ENCODE measurements around the gene ACSS2. TPM values are rescaled to one million over a fixed set of nuclear protein-coding genes. Genes with fewer than 3 reads are reported as not detected.

The ACSS2 gene
- total and polyA plus RNA-seq, 2 of the 8 experiments (the other 6 are each of a cell fraction or from before 2014, with no cell fraction given): 17.7 to 24.2 TPM

DNA sequence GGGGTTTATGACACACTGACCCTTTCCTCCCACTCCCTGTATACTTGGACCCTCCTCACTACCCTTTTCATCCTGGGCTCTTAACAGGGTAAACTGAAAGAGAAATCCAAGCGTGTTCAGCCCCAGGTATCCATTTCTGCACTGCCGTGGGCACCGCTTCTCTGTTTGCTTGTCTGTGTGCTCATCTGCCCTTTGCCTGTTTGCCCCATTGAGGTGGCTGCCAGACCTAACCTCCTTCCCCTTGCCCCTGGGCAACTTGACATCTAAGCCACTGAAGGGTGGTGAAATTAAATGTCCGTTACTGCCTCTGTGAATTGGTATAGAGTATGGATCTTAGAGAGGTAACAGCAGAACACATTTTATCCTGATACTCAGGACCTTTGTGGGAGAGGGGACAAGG lies 38.7 kb downstream of the ACSS2 start:
- Histone ChIP-seq H3K36me3 (ENCODE audit: control insufficient read depth in 2 of 4, insufficient read depth in 4 of 4, low read length in 3 of 4) (no peaks in the 10 kb centered on the region), H4K91ac (replicated peaks; ENCODE audit: insufficient read length, low read length) (no peak overlapping the region), H3K4me2 (ENCODE audit: insufficient read depth in 1 of 2, low read depth in 2 of 2, low read length in 2 of 2) (no peak overlapping the region), H3K18ac (ENCODE audit: extremely low read depth, low read length) (no peak overlapping the region), H3K4ac (replicated peaks; ENCODE audit: insufficient read length, low read depth, low read length) (no peak overlapping the region), H3K27me3 (replicated peaks in 1 of 4; ENCODE audit: control insufficient read depth in 3 of 4, extremely low read depth in 1 of 4, insufficient read depth in 3 of 4, low read length in 3 of 4) (no peaks in the 10 kb centered on the region), H3K79me2 (ENCODE audit: control insufficient read depth in 1 of 2, insufficient read depth in 2 of 2, low read length in 2 of 2) (no peaks in the 10 kb centered on the region), H2AFZ (ENCODE audit: low read length) (no peak overlapping the region), H2BK12ac (ENCODE audit: low read depth, low read length) (no peak overlapping the region), H4K20me1 (replicated peaks in 1 of 2; ENCODE audit: control insufficient read depth in 1 of 2, insufficient read depth in 2 of 2, low read length in 2 of 2) (peaks cover 0 to 2% of the 10 kb centered on the region in 2 experiments), H3K4me3 (ENCODE audit: extremely low read depth in 1 of 4, insufficient read depth in 2 of 4, low read depth in 3 of 4, low read length in 4 of 4) (no peak overlapping the region), H3K56ac (replicated peaks; ENCODE audit: insufficient read length, low read depth, low read length) (no peak overlapping the region), H2BK5ac (ENCODE audit: low read depth, low read length) (no peak overlapping the region), H4K8ac (ENCODE audit: extremely low read depth, insufficient read depth, low read length) (no peak overlapping the region), H3K23ac (ENCODE audit: insufficient read length) (no peak overlapping the region), H3K27ac (ENCODE audit: low read depth, low read length) (no peak overlapping the region), H3K23me2 (ENCODE audit: low read depth, low read length) (no peaks in the 10 kb centered on the region; the same call in 1 of the 2 replicates), H4K5ac (ENCODE audit: insufficient read length, low read depth, low read length) (no peak overlapping the region), H2BK15ac (ENCODE audit: low read length) (no peak overlapping the region), H3K79me1 (ENCODE audit: low read depth, low read length) (no peaks in the 10 kb centered on the region; the same call in 1 of the 2 replicates), H3K4me1 (replicated peaks in 1 of 4; ENCODE audit: control insufficient read depth in 3 of 4, insufficient read depth in 4 of 4, low read length in 3 of 4) (no peaks in the 10 kb centered on the region), H3K9ac (replicated peaks in 1 of 4; ENCODE audit: extremely low read depth in 1 of 4, low read depth in 3 of 4, low read length in 3 of 4) (no peak overlapping the region), H3K14ac (ENCODE audit: insufficient read length) (no peak overlapping the region), H2AK5ac (ENCODE audit: low read depth, low read length) (no peak overlapping the region), H2BK20ac (ENCODE audit: low read length) (no peak overlapping the region), H2BK120ac (replicated peaks; ENCODE audit: low read depth, low read length) (no peak overlapping the region), H3K9me3 (ENCODE audit: insufficient read depth in 2 of 2, low read depth in 1 of 2, low read length in 1 of 2) (no peaks in the 10 kb centered on the region)
- ChIA-PET CTCF (ENCODE audit: partially characterized antibody) (interaction anchor here (1.5 kb wide), 1 partner anchor 41 kb away, joined by 4 read pairs; no protein-coding TSS in a partner anchor), POLR2A (ENCODE audit: partially characterized antibody) (interaction anchor here (0.6 to 1.3 kb wide), 2 partner anchors 9 to 655 kb away, joined by 3 to 5 read pairs; no protein-coding TSS in a partner anchor)
- 97% methylated on average over 4 of the region's 4 CpGs; no CpG with 5 or more reads in 1 of the 2 experiments for WGBS, 2 experiments (ENCODE audit: extremely low coverage in 1 of 2, insufficient coverage in 1 of 2, insufficient read length in 1 of 2, insufficient replicate concordance in 2 of 2, low coverage in 1 of 2, low lambda C conversion rate in 2 of 2, missing lambda C conversion rate in 1 of 2)
- DNase-seq (ENCODE audit: low read depth in 1 of 2, low spot score in 2 of 2): no peak
- FAIRE-seq: no peak
- TF ChIP-seq EP300 (IDR thresholded peaks at IDR 0.05; ENCODE audit: borderline replicate concordance in 1 of 2, low read depth in 2 of 2, low read length in 2 of 2) (no peak), HDAC6 (IDR thresholded peaks at IDR 0.05; ENCODE audit: low read depth, low read length) (no peak), SUZ12 (IDR thresholded peaks at IDR 0.05; ENCODE audit: low read length) (no peak), SP1 (IDR thresholded peaks at IDR 0.05; ENCODE audit: low read depth, low read length) (no peak)
